Stimulated activated CD8-positive, alpha-beta memory T cell treated with anti-CD3 and anti-CD28 coated beads, Interleukin-15, amount 100 ng/mL, for 24 hours (primary cell): ENCODE measurements around the gene AQP10.
"Not testable (repeated sequence)": the region's sequence is repeated elsewhere in the genome, so short reads cannot be mapped to it uniquely, and the experiment has no call there.

ENCODE experiments used
- DNase-seq: peaks from one replicate; pipeline ENCODE4 v3.0.0-alpha.2; 2020; ENCODE audit warnings: low read depth

Gene AQP10

GRCh38 chr1:154320882-154321608, at the start of gene AQP10:
Gene AQP10 (plus strand): TSS chr1:154321093. CDS start chr1:154321156, 63 bp downstream.
- no peak for DNase-seq

- DNase-seq = peak; percentile 90
These were observed 48.5 kb upstream of the AQP10 start, which contains the start of gene HAX1 for GRCh38 chr1:154272217-154272998. Gene HAX1 (plus strand): TSS chr1:154272629. CDS start chr1:154272724, 95 bp downstream.

GRCh38 chr1:154272999-154273563, 47.8 kb upstream of the AQP10 start:
- DNase-seq = no peak

- no peak for DNase-seq
These were observed 44.1 kb upstream of the AQP10 start for GRCh38 chr1:154276797-154277196.

- DNase-seq = not testable (repeated sequence)
These were observed 33.3 kb upstream of the AQP10 start for GRCh38 chr1:154287591-154287990.

GRCh38 chr1:154288661-154289060, 32.2 kb upstream of the AQP10 start:
- no peak for DNase-seq

GRCh38 chr1:154290921-154291320, 30.0 kb upstream of the AQP10 start:
- DNase-seq = no peak

GRCh38 chr1:154295408-154296235, 25.3 kb upstream of the AQP10 start:
- DNase-seq = no peak

GRCh38 chr1:154301582-154301981, 19.3 kb upstream of the AQP10 start:
- DNase-seq = no peak

- no peak for DNase-seq
These were observed 16.1 kb upstream of the AQP10 start for GRCh38 chr1:154304664-154305337.

GRCh38 chr1:154306151-154306550, 14.7 kb upstream of the AQP10 start:
- no peak for DNase-seq

GRCh38 chr1:154307670-154308270, 13.1 kb upstream of the AQP10 start:
- DNase-seq = not testable (repeated sequence)

- DNase-seq = not testable (repeated sequence)
These were observed 11.8 kb upstream of the AQP10 start for GRCh38 chr1:154309136-154309535.

GRCh38 chr1:154312229-154313065, 8.4 kb upstream of the AQP10 start:
- not testable (repeated sequence) for DNase-seq

GRCh38 chr1:154313066-154313356, 7.9 kb upstream of the AQP10 start:
- DNase-seq = no peak

- not testable (repeated sequence) for DNase-seq
These were observed 6.7 kb upstream of the AQP10 start for GRCh38 chr1:154314226-154314625.

GRCh38 chr1:154316704-154317103, 4.2 kb upstream of the AQP10 start:
- DNase-seq = no peak

- no peak for DNase-seq
These were observed 2.5 kb upstream of the AQP10 start for GRCh38 chr1:154318386-154318785.

- DNase-seq = not testable (repeated sequence)
These were observed 679 bp downstream of the AQP10 start for GRCh38 chr1:154321609-154321934.

- DNase-seq = no peak
These were observed 2.6 kb downstream of the AQP10 start for GRCh38 chr1:154323493-154323892.
